A204.1 (cell line): ENCODE results near the gene FOCAD.

Experiments
- FAIRE-seq: peaks from 2 replicates; lab custom pipeline; 2012; peaks lifted over from hg19 to GRCh38; lab: Jason Lieb, UNC

The FOCAD gene

GRCh38 chr9:20790721-20791120, 106.7 kb downstream of the FOCAD start:
- FAIRE-seq: no peak

DNA sequence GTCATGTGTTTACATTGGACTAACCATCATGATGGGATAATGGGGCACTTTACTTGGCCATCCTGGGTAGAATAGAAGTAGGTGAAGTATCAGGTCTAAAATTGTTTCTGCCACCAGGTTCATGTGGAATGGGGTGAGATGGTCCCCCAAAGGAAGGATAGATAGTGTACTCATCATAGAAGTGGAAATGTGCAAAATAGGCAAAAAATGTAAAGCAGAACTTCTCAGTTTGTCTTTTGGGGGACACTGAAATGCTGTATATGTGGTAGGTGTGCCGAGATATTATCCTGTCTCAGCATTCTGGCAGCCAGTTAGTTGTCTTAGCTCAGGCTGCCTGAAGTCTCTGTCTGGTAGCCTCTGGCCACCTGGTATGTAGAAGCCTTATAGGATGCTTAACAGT, 107.6 kb downstream of the FOCAD start:
- FAIRE-seq: no peak

GRCh38 chr9:20804489-20805250, 120.6 kb downstream of the FOCAD start:
- no peak for FAIRE-seq

GRCh38 chr9:20805766-20806165, 121.7 kb downstream of the FOCAD start:
- no peak for FAIRE-seq

- FAIRE-seq: no peak
These were observed 123.9 kb downstream of the FOCAD start for GRCh38 chr9:20808002-20808401.

DNA sequence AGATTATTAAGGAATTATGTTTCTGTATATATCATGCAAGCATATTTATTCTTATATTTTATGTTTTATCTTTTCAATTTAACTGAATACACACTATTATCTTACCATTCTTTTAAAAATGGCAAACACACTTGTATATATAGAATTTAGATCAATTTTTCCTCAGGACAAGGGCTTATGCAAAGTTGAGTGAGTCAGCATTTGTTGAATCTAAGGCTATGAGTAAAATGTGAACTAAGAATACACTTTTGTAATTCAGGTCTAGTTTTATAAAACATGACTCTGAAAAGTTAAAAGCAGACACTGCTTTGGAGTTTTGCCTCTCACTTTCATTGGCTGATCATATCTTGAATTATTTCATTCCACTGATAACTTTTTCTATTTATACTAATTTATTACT, 127.8 kb downstream of the FOCAD start:
- no peak for FAIRE-seq

DNA sequence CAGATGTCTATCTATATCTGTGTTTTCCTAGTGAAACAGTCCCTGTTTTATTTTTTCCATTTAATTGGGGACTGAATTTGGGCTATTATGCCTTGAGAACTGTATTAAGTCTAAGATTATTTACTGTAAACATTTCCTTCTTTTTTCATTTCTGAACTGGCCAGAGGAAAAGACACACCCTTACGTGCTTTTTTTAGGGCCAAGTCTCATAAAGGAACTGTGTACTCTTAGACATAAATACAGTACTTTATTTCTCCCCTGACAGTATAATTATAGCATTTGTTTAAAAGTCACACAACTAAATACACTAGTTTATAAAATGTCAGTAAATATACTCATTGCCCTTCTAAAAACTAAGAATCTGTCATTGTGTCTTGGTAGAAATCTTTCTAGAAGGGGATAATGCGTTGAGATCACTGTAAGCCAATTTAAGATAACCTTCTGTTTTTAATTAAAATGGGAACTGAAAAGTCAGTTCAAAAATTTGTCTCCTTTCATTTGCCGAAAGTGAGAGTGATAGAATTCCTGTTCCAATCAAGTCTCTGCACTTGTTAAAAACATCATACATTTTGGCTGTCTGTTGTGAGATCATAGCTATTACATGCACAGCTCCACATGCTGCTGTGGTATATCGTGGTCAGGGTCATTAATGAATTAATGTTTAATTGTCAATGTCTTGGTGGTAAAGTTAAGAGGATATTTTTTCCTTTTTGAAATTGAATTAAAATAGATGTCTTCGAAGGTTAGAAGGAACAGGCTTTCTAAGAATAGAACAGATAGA, 132.1 kb downstream of the FOCAD start:
- no peak for FAIRE-seq

DNA sequence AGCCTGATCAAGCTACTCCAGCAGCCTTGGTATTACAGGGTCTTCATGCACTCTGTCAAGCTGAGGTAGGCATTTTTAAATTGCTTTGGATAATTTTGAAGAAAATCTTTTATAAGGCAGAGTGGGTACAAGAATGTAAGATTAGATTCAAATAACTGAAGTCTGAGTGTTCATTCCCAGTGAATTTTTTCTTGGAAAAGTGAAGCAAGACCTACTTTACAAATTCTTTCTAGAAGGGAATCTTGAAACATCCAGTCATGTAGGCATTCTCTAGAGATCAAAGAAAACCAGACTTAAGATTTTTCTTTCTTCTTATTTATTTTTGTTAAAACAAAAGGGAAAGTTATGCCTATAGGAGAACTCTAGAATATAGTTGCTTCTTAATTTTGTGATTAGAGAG, 139.0 kb downstream of the FOCAD start:
- FAIRE-seq: no peak

DNA sequence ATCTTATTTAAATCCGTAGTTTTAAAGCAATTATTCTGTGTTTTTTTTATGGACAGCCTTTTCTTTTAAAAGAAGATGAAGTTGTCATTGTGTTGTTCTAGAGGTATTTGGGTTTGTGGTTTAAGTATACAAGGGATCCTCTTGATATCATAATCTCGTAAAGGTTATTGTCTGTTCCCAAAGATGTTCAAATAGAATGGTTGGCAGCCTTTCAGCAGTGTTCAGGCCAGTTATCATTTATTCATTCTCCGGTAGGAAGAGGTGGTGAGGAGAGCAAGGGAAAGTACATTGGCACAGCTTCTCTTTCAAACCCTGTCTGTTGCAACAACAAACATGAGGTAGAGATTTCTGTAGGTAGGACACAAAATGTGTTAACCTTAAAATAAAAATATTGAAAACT, 147.0 kb downstream of the FOCAD start:
- FAIRE-seq: no peak

- no peak for FAIRE-seq
These were observed 148.7 kb downstream of the FOCAD start for GRCh38 chr9:20832775-20833174.

GRCh38 chr9:20835377-20836286, 151.6 kb downstream of the FOCAD start:
- FAIRE-seq: no peak

GRCh38 chr9:20837166-20837565, 153.1 kb downstream of the FOCAD start:
- no peak for FAIRE-seq

GRCh38 chr9:20838218-20838617, 154.2 kb downstream of the FOCAD start:
- no peak for FAIRE-seq

- FAIRE-seq: no peak
These were observed 160.9 kb downstream of the FOCAD start for GRCh38 chr9:20844916-20845315.

DNA sequence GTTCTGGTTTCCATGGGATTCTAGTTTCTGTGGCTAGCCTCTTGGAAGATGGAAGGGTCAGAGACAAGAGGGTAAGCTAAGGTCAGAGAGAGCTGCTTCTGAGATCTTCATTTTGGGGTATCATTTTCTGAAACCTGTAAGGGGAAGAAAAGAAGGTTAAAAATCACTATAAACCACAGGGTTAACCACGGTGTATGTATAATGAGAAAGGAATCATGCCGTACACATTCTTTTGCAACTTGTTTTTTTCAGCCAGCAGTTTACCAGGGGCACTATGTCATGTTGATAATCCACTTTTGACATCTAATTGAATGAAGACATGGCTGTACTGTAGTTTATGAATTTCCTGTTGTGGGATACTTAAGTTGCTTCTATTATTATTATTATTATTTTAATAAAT, 164.4 kb downstream of the FOCAD start:
- no peak for FAIRE-seq

GRCh38 chr9:20853866-20854265, 169.8 kb downstream of the FOCAD start:
- FAIRE-seq: no peak

DNA sequence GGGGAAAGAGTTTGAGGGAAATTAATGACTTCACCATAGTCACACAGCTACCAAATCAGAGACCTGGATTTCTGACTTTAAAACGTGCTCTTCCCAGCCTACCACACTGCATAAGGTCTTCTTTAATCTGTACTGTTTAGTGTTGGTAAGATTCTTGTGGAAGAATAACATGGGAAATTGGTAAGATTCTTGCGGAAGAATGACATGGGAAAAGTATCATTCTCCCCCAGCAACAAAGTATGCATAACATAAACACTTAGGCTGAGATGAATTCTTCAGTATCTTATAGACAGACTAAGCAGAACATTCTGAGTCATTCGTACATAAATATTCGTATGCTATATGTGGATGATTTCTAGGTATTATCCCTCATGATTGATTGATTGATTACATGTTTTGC, 170.4 kb downstream of the FOCAD start:
- no peak for FAIRE-seq

DNA sequence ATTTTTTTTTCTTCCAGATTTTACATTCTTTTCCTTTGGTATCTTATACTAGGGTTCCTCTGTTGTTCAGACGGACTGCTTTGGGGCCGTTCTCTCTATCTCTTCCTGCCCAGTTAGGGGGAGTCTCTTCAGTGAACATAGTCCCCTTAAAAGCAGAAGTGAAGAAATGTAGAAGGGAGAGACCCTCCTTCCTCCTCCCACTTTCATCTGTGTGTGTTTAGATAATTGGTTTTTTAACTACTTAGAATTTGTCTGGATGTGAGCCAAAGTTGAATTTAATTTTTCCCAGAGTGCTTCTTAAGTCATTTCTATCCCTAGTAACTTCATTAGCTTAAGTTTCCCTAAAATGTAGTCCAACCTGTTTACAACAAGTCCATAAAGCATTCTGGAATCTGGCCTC, 179.9 kb downstream of the FOCAD start:
- no peak for FAIRE-seq

- no peak for FAIRE-seq
These were observed 181.3 kb downstream of the FOCAD start for GRCh38 chr9:20865347-20865746.

GRCh38 chr9:20870115-20870514, 186.1 kb downstream of the FOCAD start:
- no peak for FAIRE-seq

- no peak for FAIRE-seq
These were observed 188.4 kb downstream of the FOCAD start for GRCh38 chr9:20872340-20872977.

GRCh38 chr9:20873240-20873865, 189.3 kb downstream of the FOCAD start:
- FAIRE-seq: no peak
